Measurements from ENCODE around the gene GCNA. TPM values are rescaled to one million over a fixed set of nuclear protein-coding genes. Genes with fewer than 3 reads are reported as not detected.
"Not testable (repeated sequence)": the region's sequence is repeated elsewhere in the genome, so short reads cannot be mapped to it uniquely, and the experiment has no call there.

GCNA gene
- total RNA-seq, 1 donor from 2014 or later: 0.96 TPM

DNA sequence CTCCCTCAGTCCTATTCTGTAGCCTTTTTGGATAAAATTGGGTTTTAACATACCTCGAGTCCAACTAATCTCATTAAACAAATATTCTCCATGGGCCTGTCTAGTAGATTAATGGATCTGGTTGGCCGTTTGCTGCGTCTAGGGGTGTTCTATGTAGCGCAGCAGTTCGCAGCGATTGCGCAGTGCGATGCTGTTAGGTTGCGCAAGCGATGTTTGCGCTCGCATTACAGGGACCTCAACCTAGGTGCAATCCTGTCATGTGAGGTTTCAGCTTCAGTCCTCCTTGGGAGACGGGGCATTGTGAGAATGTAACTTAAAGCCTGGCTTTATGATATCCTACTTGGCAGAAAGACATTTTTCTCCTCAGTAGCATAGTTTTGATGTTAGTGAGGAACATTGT lies 31.4 kb upstream of the GCNA start:
- no peak overlapping the region for H3K4me3 ChIP-seq
- H3K27ac ChIP-seq: no peak overlapping the region
- no peaks in the 10 kb centered on the region for H3K27me3 ChIP-seq
- intact Hi-C loops (cut with DNase I): no loop called here
- DNase-seq (ENCODE audit: low spot score in 2 of 2): no peak
- TF ChIP-seq CTCF (IDR thresholded peaks at IDR 0.05): no peak
- peaks cover 20 to 21% of the 10 kb centered on the region in 2 donors for H3K36me3 ChIP-seq
- H3K9me3 ChIP-seq: no peaks in the 10 kb centered on the region
- H3K4me1 ChIP-seq: peaks cover 0 to 10% of the 10 kb centered on the region in 2 donors

- Histone ChIP-seq H3K27ac (no peak overlapping the region), H3K36me3 (peaks cover 20 to 22% of the 10 kb centered on the region in 2 donors), H3K27me3 (no peaks in the 10 kb centered on the region), H3K9me3 (no peaks in the 10 kb centered on the region), H3K4me1 (peaks cover 0 to 10% of the 10 kb centered on the region in 2 donors), H3K4me3 (no peak overlapping the region)
- TF ChIP-seq CTCF (IDR thresholded peaks at IDR 0.05): no peak
- DNase-seq (ENCODE audit: low spot score in 2 of 2): no peak
- intact Hi-C loops (cut with DNase I): no loop called here
Measured at GRCh38 chrX:71547339-71547738, 30.9 kb upstream of the GCNA start.

GRCh38 chrX:71549986-71550385 lies 28.3 kb upstream of the GCNA start:
- Histone ChIP-seq H3K4me3 (no peak overlapping the region), H3K36me3 (peaks cover 16 to 27% of the 10 kb centered on the region in 2 donors), H3K27ac (no peak overlapping the region), H3K27me3 (no peaks in the 10 kb centered on the region), H3K9me3 (no peaks in the 10 kb centered on the region), H3K4me1 (no peaks in the 10 kb centered on the region)
- intact Hi-C loops (cut with DNase I): no loop called here
- TF ChIP-seq CTCF (IDR thresholded peaks at IDR 0.05): no peak
- DNase-seq (ENCODE audit: low spot score in 2 of 2): no peak

- Histone ChIP-seq H3K36me3 (peaks cover 16 to 30% of the 10 kb centered on the region in 2 donors), H3K27me3 (no peaks in the 10 kb centered on the region), H3K9me3 (no peaks in the 10 kb centered on the region), H3K4me3 (no peak overlapping the region), H3K27ac (no peak overlapping the region), H3K4me1 (no peaks in the 10 kb centered on the region)
- no peak for TF ChIP-seq CTCF (IDR thresholded peaks at IDR 0.05)
- intact Hi-C loops (cut with DNase I): no loop called here
- DNase-seq (ENCODE audit: low spot score in 2 of 2): no peak
Measured at GRCh38 chrX:71550578-71550977, 27.7 kb upstream of the GCNA start.

DNA sequence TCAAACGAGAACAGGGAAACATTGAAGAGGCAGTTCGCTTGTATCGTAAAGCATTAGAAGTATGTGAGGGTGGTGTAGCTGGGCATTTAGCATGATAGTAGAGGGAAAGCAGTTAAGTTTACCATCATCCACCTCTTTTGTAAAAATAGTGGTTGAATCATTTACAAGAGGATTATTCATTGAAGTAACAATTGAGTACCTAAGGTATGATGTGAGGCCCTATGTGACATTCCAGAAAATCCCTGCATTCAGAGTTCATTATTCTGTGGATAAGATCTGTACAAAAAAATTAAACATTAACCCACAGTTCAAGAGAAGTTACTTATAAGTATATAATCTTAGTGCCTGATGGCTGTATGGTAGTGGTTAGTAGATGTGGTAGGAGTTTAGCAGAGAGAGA lies 22.2 kb upstream of the GCNA start:
- H3K9me3 ChIP-seq: no peaks in the 10 kb centered on the region
- H3K27ac ChIP-seq: no peak overlapping the region
- peaks cover 32 to 44% of the 10 kb centered on the region in 2 donors for H3K36me3 ChIP-seq
- no peak for DNase-seq (ENCODE audit: low spot score in 2 of 2)
- intact Hi-C loops (cut with DNase I): no loop called here
- no peak for TF ChIP-seq CTCF (IDR thresholded peaks at IDR 0.05)
- no peaks in the 10 kb centered on the region for H3K27me3 ChIP-seq
- H3K4me1 ChIP-seq: no peaks in the 10 kb centered on the region
- no peak overlapping the region for H3K4me3 ChIP-seq

- Histone ChIP-seq H3K9me3 (no peaks in the 10 kb centered on the region), H3K4me3 (no peak overlapping the region), H3K27ac (no peak overlapping the region), H3K27me3 (no peaks in the 10 kb centered on the region), H3K36me3 (peaks cover 46 to 69% of the 10 kb centered on the region in 2 donors), H3K4me1 (no peaks in the 10 kb centered on the region)
- TF ChIP-seq CTCF (IDR thresholded peaks at IDR 0.05): no peak
- intact Hi-C loops (cut with DNase I): no loop called here
- no peak for DNase-seq (ENCODE audit: low spot score in 2 of 2)
Measured at GRCh38 chrX:71558920-71559319, 19.3 kb upstream of the GCNA start.

- peaks cover 50 to 77% of the 10 kb centered on the region in 2 donors for H3K36me3 ChIP-seq
- H3K27me3 ChIP-seq; H3K27ac ChIP-seq; H3K4me3 ChIP-seq; DNase-seq (ENCODE audit: low spot score in 2 of 2); H3K4me1 ChIP-seq; intact Hi-C loops (cut with DNase I); H3K9me3 ChIP-seq: not testable (repeated sequence)
Measured at GRCh38 chrX:71559773-71560172, 18.5 kb upstream of the GCNA start.
